SK-N-SH treated with all-trans-retinoic acid at 6 μM for 48 hours (cell line): Measurements from ENCODE around the gene PIGV.

Experiments used
- ATAC-seq: fragments of 200-7000 bp; cut with Tn5 transposase; 3 replicates; pipeline ENCODE4 v1.9.1; 2020; ENCODE audit warnings: mild to moderate bottlenecking, moderate library complexity
- ARNTL ChIP-seq: fragments of 450-650 bp; formaldehyde crosslinking; IDR thresholded peaks from 2 replicates; pipeline ENCODE4 v1.5.0; 2020; ENCODE audit warnings: low read depth, mild to moderate bottlenecking, moderate library complexity, borderline replicate concordance
- BACH2 ChIP-seq: fragments of 250-450 bp; sonication (Bioruptor Pico); IDR thresholded peaks from 2 replicates; pipeline ENCODE4 v1.9.0; 2021; ENCODE audit warnings: mild to moderate bottlenecking, borderline replicate concordance
- CREB5 ChIP-seq: fragments of 250-450 bp; sonication (Bioruptor Pico); IDR thresholded peaks from 2 replicates; pipeline ENCODE4 v1.5.1; 2020; ENCODE audit warnings: low read depth, mild to moderate bottlenecking, moderate library complexity
- ESRRG ChIP-seq: fragments of 250-450 bp; sonication (Bioruptor Pico); IDR thresholded peaks from 2 replicates; pipeline ENCODE4 v1.6.1; 2021; ENCODE audit warnings: mild to moderate bottlenecking
- GLIS3 ChIP-seq: fragments of 250-450 bp; sonication (Bioruptor Pico); IDR thresholded peaks from 2 replicates; pipeline ENCODE4 v1.5.0; 2020; ENCODE audit warnings: mild to moderate bottlenecking, moderate library complexity
- ISL1 ChIP-seq: fragments of 250-450 bp; sonication (Bioruptor Pico); IDR thresholded peaks from 2 replicates; pipeline ENCODE4 v2.1.2; 2022; ENCODE audit warnings: mild to moderate bottlenecking, moderate library complexity
- OSR1 ChIP-seq: fragments of 250-450 bp; sonication (Bioruptor Pico); IDR thresholded peaks from 2 replicates; pipeline ENCODE4 v1.8.0; 2022; ENCODE audit warnings: moderate library complexity, mild to moderate bottlenecking, inconsistent platforms
- PATZ1 ChIP-seq: fragments of 250-450 bp; sonication (Bioruptor Pico); IDR thresholded peaks from 2 replicates; pipeline ENCODE4 v1.8.0; 2020; ENCODE audit warnings: mild to moderate bottlenecking, moderate library complexity, borderline replicate concordance
- PPARA ChIP-seq: fragments of 250-450 bp; sonication (Bioruptor Pico); IDR thresholded peaks from 2 replicates; pipeline ENCODE4 v1.5.0; 2020; ENCODE audit warnings: mild to moderate bottlenecking, borderline replicate concordance
- RARB ChIP-seq: fragments of 250-450 bp; sonication (Bioruptor Pico); IDR thresholded peaks from 2 replicates; pipeline ENCODE4 v1.8.0; 2021; ENCODE audit warnings: mild to moderate bottlenecking, moderate library complexity
- SNAI2 ChIP-seq: fragments of 250-450 bp; sonication (Bioruptor Pico); IDR thresholded peaks from 2 replicates; pipeline ENCODE4 v1.5.0; 2020; ENCODE audit warnings: mild to moderate bottlenecking, moderate library complexity
- TCF4 ChIP-seq: fragments of 250-450 bp; sonication (Bioruptor Pico); IDR thresholded peaks from 2 replicates; pipeline ENCODE4 v1.8.0; 2021; ENCODE audit warnings: mild to moderate bottlenecking, moderate library complexity, borderline replicate concordance
- TOX ChIP-seq: fragments of 250-450 bp; sonication (Bioruptor Pico); IDR thresholded peaks from 2 replicates; pipeline ENCODE4 v1.8.0; 2021; ENCODE audit warnings: mild to moderate bottlenecking, moderate library complexity, borderline replicate concordance
- TSHZ2 ChIP-seq: fragments of 250-450 bp; sonication (Bioruptor Pico); IDR thresholded peaks from 2 replicates; pipeline ENCODE4 v1.5.0; 2020; ENCODE audit warnings: mild to moderate bottlenecking, moderate library complexity
- ZC3H10 ChIP-seq: fragments of 250-450 bp; sonication (Bioruptor Pico); IDR thresholded peaks from 2 replicates; pipeline ENCODE4 v1.5.1; 2021; ENCODE audit warnings: mild to moderate bottlenecking, moderate library complexity
- ZFP3 ChIP-seq: fragments of 250-450 bp; sonication (Bioruptor Pico); IDR thresholded peaks from 2 replicates; pipeline ENCODE4 v1.5.0; 2020; ENCODE audit warnings: mild to moderate bottlenecking, moderate library complexity
- ZFP30 ChIP-seq: fragments of 450-650 bp; formaldehyde crosslinking; IDR thresholded peaks from 2 replicates; pipeline ENCODE4 v1.5.0; 2022; ENCODE audit warnings: mild to moderate bottlenecking, moderate library complexity
- ZNF70 ChIP-seq: fragments of 450-650 bp; formaldehyde crosslinking; IDR thresholded peaks from 2 replicates; pipeline ENCODE4 v1.5.0; 2020; ENCODE audit warnings: mild to moderate bottlenecking, moderate library complexity
- ZNF8 ChIP-seq: fragments of 450-650 bp; formaldehyde crosslinking; IDR thresholded peaks from 2 replicates; pipeline ENCODE4 v1.5.0; 2020; ENCODE audit warnings: mild to moderate bottlenecking, moderate library complexity
- TF ChIP-seq, protein P1 (sequence below): fragments of 250-450 bp; sonication (Bioruptor Pico); IDR thresholded peaks from 2 replicates; pipeline ENCODE4 v1.5.1; 2021; ENCODE audit warnings: mild to moderate bottlenecking, moderate library complexity
- TF ChIP-seq, protein P2 (sequence below): fragments of 250-450 bp; sonication (Bioruptor Pico); IDR thresholded peaks from 2 replicates; pipeline ENCODE4 v1.8.0; 2021; ENCODE audit warnings: low read depth, mild to moderate bottlenecking, moderate library complexity, borderline replicate concordance

PIGV gene

DNA sequence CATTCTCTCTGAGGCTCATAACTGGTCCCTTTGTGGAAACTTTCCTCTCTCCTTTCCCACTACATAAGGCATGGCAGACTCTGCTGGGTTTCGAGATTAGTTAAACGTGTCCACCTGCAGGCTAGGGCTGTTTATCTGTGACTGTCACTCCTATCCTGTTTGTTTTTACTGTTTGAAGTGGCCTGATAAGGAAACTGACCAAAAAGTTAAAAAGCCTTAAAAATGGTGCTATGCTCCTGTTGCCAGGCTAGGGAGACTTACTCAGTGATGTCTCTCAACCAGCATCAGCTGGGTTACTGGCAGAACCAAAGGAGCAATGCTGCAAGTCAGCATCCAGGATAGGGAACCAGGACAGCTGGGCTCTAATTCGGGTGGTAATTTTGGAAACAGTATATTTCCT, 3.9 kb downstream of the PIGV start:
- ATAC-seq: no peak
- TF ChIP-seq ARNTL (CRISPR knock-in tag) (no peak), BACH2 (CRISPR knock-in tag) (no peak)

DNA sequence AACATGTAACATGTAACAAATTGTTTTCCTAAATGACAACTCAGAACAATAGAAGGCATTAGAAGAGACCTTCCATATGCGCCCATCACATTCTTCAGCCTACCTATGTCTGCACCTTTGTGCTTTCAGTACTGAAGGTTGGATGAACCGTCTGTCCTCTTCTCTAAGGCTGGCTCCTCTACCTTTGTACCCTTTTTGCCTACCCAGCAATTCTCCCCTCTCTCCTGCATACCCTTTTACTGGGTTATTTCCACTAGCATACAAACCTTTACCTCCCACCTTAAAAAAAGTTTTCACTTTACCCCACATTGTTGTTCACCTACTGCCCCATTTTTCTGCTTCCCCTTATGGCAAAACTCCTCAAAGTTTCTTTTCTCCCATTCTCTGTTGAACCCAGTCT, 5.2 kb downstream of the PIGV start:
- TF ChIP-seq ZFP3 (CRISPR knock-in tag) (no peak), ZFP30 (CRISPR knock-in tag) (no peak), TCF4 (no peak), BACH2 (CRISPR knock-in tag) (no peak), GLIS3 (CRISPR knock-in tag) (no peak), PPARA (CRISPR knock-in tag) (no peak), SNAI2 (CRISPR knock-in tag) (no peak), ISL1 (CRISPR knock-in tag) (no peak), RARB (no peak), CREB5 (CRISPR knock-in tag) (no peak), ESRRG (CRISPR knock-in tag) (no peak), ZNF8 (no peak)
- TF ChIP-seq, protein P1, sequence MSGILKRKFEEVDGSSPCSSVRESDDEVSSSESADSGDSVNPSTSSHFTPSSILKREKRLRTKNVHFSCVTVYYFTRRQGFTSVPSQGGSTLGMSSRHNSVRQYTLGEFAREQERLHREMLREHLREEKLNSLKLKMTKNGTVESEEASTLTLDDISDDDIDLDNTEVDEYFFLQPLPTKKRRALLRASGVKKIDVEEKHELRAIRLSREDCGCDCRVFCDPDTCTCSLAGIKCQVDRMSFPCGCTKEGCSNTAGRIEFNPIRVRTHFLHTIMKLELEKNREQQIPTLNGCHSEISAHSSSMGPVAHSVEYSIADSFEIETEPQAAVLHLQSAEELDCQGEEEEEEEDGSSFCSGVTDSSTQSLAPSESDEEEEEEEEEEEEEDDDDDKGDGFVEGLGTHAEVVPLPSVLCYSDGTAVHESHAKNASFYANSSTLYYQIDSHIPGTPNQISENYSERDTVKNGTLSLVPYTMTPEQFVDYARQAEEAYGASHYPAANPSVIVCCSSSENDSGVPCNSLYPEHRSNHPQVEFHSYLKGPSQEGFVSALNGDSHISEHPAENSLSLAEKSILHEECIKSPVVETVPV (CRISPR knock-in tag): no peak
- ATAC-seq: no peak

DNA sequence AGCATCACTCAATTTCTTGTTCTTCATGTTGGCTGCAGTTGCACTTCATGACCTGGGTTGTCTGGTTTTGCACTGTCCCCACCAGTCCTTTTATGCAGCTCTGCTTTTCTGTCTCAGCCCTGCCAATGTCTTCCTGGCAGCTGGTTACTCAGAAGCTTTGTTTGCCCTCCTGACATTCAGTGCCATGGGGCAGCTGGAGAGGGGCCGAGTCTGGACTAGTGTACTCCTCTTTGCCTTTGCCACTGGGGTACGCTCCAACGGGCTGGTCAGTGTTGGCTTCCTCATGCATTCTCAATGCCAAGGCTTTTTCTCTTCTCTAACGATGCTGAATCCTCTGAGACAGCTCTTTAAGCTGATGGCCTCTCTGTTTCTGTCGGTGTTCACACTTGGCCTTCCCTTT, 6.6 kb downstream of the PIGV start:
- no peak for TF ChIP-seq TCF4
- TF ChIP-seq ZFP30 (CRISPR knock-in tag): no peak
- TF ChIP-seq PATZ1: no peak
- TF ChIP-seq SNAI2 (CRISPR knock-in tag): no peak
- no peak for TF ChIP-seq ZFP3 (CRISPR knock-in tag)
- TF ChIP-seq OSR1 (CRISPR knock-in tag): no peak
- TF ChIP-seq PPARA (CRISPR knock-in tag): no peak
- no peak for TF ChIP-seq CREB5 (CRISPR knock-in tag)
- no peak for ATAC-seq

GRCh38 chr1:26797627-26798026, 9.9 kb downstream of the PIGV start:
- ATAC-seq: no peak

More at GRCh38 chr1:26797627-26798026, 9.9 kb downstream of the PIGV start:
- TF ChIP-seq BACH2 (CRISPR knock-in tag) (no peak), TSHZ2 (CRISPR knock-in tag) (no peak), GLIS3 (CRISPR knock-in tag) (no peak), ZC3H10 (no peak), TCF4 (no peak), ZNF70 (CRISPR knock-in tag) (no peak), PPARA (CRISPR knock-in tag) (no peak), ZFP3 (CRISPR knock-in tag) (no peak), ARNTL (CRISPR knock-in tag) (no peak), ZFP30 (CRISPR knock-in tag) (no peak), TOX (CRISPR knock-in tag) (no peak)
- TF ChIP-seq, protein P2, sequence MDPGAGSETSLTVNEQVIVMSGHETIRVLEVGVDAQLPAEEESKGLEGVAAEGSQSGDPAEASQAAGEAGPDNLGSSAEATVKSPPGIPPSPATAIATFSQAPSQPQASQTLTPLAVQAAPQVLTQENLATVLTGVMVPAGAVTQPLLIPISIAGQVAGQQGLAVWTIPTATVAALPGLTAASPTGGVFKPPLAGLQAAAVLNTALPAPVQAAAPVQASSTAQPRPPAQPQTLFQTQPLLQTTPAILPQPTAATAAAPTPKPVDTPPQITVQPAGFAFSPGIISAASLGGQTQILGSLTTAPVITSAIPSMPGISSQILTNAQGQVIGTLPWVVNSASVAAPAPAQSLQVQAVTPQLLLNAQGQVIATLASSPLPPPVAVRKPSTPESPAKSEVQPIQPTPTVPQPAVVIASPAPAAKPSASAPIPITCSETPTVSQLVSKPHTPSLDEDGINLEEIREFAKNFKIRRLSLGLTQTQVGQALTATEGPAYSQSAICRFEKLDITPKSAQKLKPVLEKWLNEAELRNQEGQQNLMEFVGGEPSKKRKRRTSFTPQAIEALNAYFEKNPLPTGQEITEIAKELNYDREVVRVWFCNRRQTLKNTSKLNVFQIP: no peak
- TF ChIP-seq, protein P1 (CRISPR knock-in tag): no peak
